ENCODE results near the gene RSPH1. TPM values are rescaled to one million over a fixed set of nuclear protein-coding genes. Genes with fewer than 3 reads are reported as not detected.

The RSPH1 gene
- total and polyA plus RNA-seq, 2 of the 8 experiments (the other 6 are each of a cell fraction or from before 2014, with no cell fraction given): 0.24 TPM; not detected in 1

- H3K23ac ChIP-seq (ENCODE audit: insufficient read length): no peak overlapping the region
- H2AFZ ChIP-seq (ENCODE audit: low read length): no peak overlapping the region
- H3K18ac ChIP-seq (ENCODE audit: extremely low read depth, low read length): no peak overlapping the region
- no peaks in the 10 kb centered on the region; a peak in 3 of 7 replicates for H3K4me1 ChIP-seq (replicated peaks in 1 of 4; ENCODE audit: control insufficient read depth in 3 of 4, insufficient read depth in 4 of 4, low read length in 3 of 4)
- H3K9me3 ChIP-seq (ENCODE audit: insufficient read depth in 2 of 2, low read depth in 1 of 2, low read length in 1 of 2): no peaks in the 10 kb centered on the region
- H2BK15ac ChIP-seq (ENCODE audit: low read length): no peak overlapping the region
- POLR2A ChIA-PET (ENCODE audit: partially characterized antibody): no interaction called here
- no peak overlapping the region for H2BK120ac ChIP-seq (replicated peaks; ENCODE audit: low read depth, low read length)
- no peak overlapping the region for H4K91ac ChIP-seq (replicated peaks; ENCODE audit: insufficient read length, low read length)
- FAIRE-seq: no peak
- no peak overlapping the region for H4K8ac ChIP-seq (ENCODE audit: extremely low read depth, insufficient read depth, low read length)
- H3K79me2 ChIP-seq (ENCODE audit: control insufficient read depth in 1 of 2, insufficient read depth in 2 of 2, low read length in 2 of 2): no peaks in the 10 kb centered on the region
- H3K27ac ChIP-seq (ENCODE audit: low read depth, low read length): no peak overlapping the region
- H2BK20ac ChIP-seq (ENCODE audit: low read length): no peak overlapping the region
- no peak overlapping the region for H3K4me2 ChIP-seq (ENCODE audit: insufficient read depth in 1 of 2, low read depth in 2 of 2, low read length in 2 of 2)
- WGBS, 2 experiments (ENCODE audit: extremely low coverage in 1 of 2, insufficient coverage in 1 of 2, insufficient read length in 1 of 2, insufficient replicate concordance in 2 of 2, low coverage in 1 of 2, low lambda C conversion rate in 2 of 2, missing lambda C conversion rate in 1 of 2): 78% methylated on average over 4 of the region's 4 CpGs; no CpG with 5 or more reads in 1 of the 2 experiments
- H3K23me2 ChIP-seq (ENCODE audit: low read depth, low read length): no peaks in the 10 kb centered on the region
- H2BK5ac ChIP-seq (ENCODE audit: low read depth, low read length): no peak overlapping the region
- no peaks in the 10 kb centered on the region for H3K79me1 ChIP-seq (ENCODE audit: low read depth, low read length)
- no peak overlapping the region for H3K9ac ChIP-seq (replicated peaks in 1 of 4; ENCODE audit: extremely low read depth in 1 of 4, low read depth in 3 of 4, low read length in 3 of 4)
- H3K36me3 ChIP-seq (ENCODE audit: control insufficient read depth in 2 of 4, insufficient read depth in 4 of 4, low read length in 3 of 4): peaks cover 2 to 14% (median 3%) of the 10 kb centered on the region in 4 experiments; a peak in 7 of 8 replicates
- no peak overlapping the region for H2AK5ac ChIP-seq (ENCODE audit: low read depth, low read length)
- no peak overlapping the region for H4K5ac ChIP-seq (ENCODE audit: insufficient read length, low read depth, low read length)
- H3K4ac ChIP-seq (replicated peaks; ENCODE audit: insufficient read length, low read depth, low read length): no peak overlapping the region
- H4K20me1 ChIP-seq (replicated peaks in 1 of 2; ENCODE audit: control insufficient read depth in 1 of 2, insufficient read depth in 2 of 2, low read length in 2 of 2): no peaks in the 10 kb centered on the region
- H3K14ac ChIP-seq (ENCODE audit: insufficient read length): no peak overlapping the region
- DNase-seq (ENCODE audit: low read depth in 1 of 2, low spot score in 2 of 2): no peak
- CTCF ChIA-PET (ENCODE audit: partially characterized antibody): interaction anchor here (0.8 to 1.3 kb wide), 2 partner anchors 48 to 254 kb away, joined by 3 read pairs; no protein-coding TSS in a partner anchor
- no peaks in the 10 kb centered on the region for H3K27me3 ChIP-seq (replicated peaks in 1 of 4; ENCODE audit: control insufficient read depth in 3 of 4, extremely low read depth in 1 of 4, insufficient read depth in 3 of 4, low read length in 3 of 4)
- H2BK12ac ChIP-seq (ENCODE audit: low read depth, low read length): no peak overlapping the region
- no peak overlapping the region for H3K4me3 ChIP-seq (ENCODE audit: extremely low read depth in 1 of 4, insufficient read depth in 2 of 4, low read depth in 3 of 4, low read length in 4 of 4)
- H3K56ac ChIP-seq (replicated peaks; ENCODE audit: insufficient read length, low read depth, low read length): no peak overlapping the region
- TF ChIP-seq RNF2 (IDR thresholded peaks at IDR 0.05; ENCODE audit: borderline replicate concordance, low read depth, low read length, missing control alignments, poor library complexity, severe bottlenecking) (no peak), FOSL1 (IDR thresholded peaks at IDR 0.05; ENCODE audit: insufficient read depth, low read depth, low read length) (no peak), JUN (IDR thresholded peaks at IDR 0.05; ENCODE audit: low read depth, low read length) (no peak), KDM5A (IDR thresholded peaks at IDR 0.05; ENCODE audit: low read length) (no peak), ZNF274 (IDR thresholded peaks at IDR 0.05; ENCODE audit: borderline replicate concordance, extremely low read depth, low read length) (no peak), RXRA (IDR thresholded peaks at IDR 0.05; ENCODE audit: insufficient read depth, low read depth, low read length) (no peak), EP300 (IDR thresholded peaks at IDR 0.05; ENCODE audit: borderline replicate concordance in 1 of 2, low read depth in 2 of 2, low read length in 2 of 2) (no peak), CTCF (IDR thresholded peaks at IDR 0.05; ENCODE audit: control extremely low read depth in 1 of 3, insufficient read depth in 1 of 3, low read depth in 1 of 3, low read length in 3 of 3) (no peak), EGR1 (IDR thresholded peaks at IDR 0.05; ENCODE audit: borderline replicate concordance, low read depth, low read length) (no peak), RAD21 (IDR thresholded peaks at IDR 0.05 in 1 of 2, conservative IDR thresholded peaks at IDR 0.05 in 1 of 2; ENCODE audit: low read depth in 2 of 2, low read length in 2 of 2) (no peak)
Measured at GRCh38 chr21:42545317-42545716, 49.3 kb upstream of the RSPH1 start.

Data from H1 (cell line).